Choroid plexus epithelial cell (primary cell): ENCODE measurements around the gene NQO2.
A peak's percentile ranks its signal among the peaks of the same experiment; 100 is the strongest.

Source experiments
- DNase-seq: peaks from one replicate; pipeline ENCODE4 v3.0.0-alpha.2; 2010; ENCODE audit warnings: low read depth
- H3K4me3 ChIP-seq: 2 replicates; pipeline ENCODE4 v1.5.1; 2011; ENCODE audit warnings: low read depth, mild to moderate bottlenecking, control low read depth, low read length, moderate library complexity
- TF ChIP-seq, protein P1 (sequence below): conservative IDR thresholded peaks from 2 replicates; pipeline ENCODE4 v1.5.1; 2011; ENCODE audit warnings: low read depth, mild to moderate bottlenecking, control low read depth, inconsistent platforms, low read length, moderate library complexity

NQO2 gene

DNA sequence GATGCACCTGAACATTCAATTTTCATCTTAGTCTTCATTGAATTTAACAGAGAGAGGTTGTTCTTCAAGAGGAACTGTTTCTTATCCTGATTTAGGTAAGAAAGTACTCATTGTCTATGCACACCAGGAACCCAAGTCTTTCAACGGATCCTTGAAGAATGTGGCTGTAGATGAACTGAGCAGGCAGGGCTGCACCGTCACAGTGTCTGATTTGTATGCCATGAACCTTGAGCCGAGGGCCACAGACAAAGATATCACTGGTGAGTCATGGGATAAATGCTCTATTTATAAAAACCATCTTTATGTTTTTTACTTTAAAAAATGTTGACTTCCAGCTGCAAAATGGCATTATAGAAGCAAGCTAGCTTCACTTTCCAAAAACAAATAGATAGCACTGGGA is 10.2 kb downstream of the NQO2 start:
- no peak overlapping the region for H3K4me3 ChIP-seq

DNA sequence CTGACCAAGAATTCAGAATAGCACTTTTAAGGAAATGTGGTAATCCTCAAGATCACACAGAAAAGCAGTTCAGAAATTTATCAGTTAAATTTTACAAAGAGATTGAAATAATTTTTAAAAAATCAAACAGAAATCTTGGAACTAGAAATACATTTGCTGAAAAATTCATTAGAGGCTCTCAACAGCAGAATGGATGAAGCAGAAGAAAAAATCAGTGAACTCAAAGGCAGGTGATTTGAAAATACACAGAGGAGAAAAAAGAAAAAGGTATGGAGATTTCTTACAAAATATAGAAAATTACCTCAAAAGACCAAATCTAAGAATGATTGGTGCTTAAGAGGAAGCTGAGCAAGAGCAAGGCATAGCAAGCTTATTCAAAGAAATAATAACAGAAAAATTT is 11.5 kb downstream of the NQO2 start:
- H3K4me3 ChIP-seq = no peak overlapping the region
- TF ChIP-seq, protein P1, sequence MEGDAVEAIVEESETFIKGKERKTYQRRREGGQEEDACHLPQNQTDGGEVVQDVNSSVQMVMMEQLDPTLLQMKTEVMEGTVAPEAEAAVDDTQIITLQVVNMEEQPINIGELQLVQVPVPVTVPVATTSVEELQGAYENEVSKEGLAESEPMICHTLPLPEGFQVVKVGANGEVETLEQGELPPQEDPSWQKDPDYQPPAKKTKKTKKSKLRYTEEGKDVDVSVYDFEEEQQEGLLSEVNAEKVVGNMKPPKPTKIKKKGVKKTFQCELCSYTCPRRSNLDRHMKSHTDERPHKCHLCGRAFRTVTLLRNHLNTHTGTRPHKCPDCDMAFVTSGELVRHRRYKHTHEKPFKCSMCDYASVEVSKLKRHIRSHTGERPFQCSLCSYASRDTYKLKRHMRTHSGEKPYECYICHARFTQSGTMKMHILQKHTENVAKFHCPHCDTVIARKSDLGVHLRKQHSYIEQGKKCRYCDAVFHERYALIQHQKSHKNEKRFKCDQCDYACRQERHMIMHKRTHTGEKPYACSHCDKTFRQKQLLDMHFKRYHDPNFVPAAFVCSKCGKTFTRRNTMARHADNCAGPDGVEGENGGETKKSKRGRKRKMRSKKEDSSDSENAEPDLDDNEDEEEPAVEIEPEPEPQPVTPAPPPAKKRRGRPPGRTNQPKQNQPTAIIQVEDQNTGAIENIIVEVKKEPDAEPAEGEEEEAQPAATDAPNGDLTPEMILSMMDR = no peak
- DNase-seq = no peak

More for the DNA sequence above, 10.2 kb downstream of the NQO2 start:
- TF ChIP-seq, protein P1 = no peak
- DNase-seq = peak; percentile 17

DNA sequence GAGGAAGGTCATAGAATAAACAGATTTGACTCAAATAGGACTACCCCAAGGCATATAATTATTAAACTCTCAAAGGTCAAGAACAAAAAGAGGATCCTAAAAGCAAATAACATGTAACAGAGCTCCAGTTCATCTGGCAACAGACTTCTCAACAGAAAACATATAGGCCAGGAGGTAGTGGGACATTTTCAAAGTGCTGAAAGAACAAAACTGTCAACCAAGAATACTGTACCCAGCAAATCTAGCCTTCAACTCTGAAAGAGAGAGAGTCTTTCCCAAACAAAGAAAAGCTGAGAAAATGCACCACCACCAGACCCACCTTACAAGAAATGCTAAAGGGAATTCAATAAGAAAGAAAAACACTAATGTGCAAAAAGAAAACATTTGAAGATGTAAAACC is 11.9 kb downstream of the NQO2 start:
- DNase-seq = no peak
- TF ChIP-seq, protein P1 = no peak

DNA sequence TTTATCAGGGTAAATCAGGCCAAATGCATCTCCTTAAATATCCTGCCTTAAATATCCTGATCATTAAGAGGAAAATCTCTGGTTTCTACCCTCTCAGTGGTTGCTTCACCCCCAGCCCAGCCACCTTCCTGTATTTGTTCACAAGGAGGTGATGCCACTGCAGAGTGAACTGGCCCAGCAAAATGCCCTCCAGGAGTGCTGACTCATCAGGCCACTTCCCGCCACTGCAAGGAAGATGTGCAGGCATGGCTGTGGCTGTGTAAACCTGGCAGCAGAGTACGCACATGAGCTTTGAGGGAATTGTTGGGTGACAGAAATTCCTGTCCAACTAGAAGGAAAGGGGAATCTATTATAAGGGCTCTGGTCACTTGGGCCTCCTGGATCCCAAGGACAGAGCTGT is 13.8 kb downstream of the NQO2 start:
- no peak overlapping the region for H3K4me3 ChIP-seq
- DNase-seq = peak; percentile 43
- TF ChIP-seq, protein P1 = no peak

More for the DNA sequence above, 11.9 kb downstream of the NQO2 start:
- no peak overlapping the region for H3K4me3 ChIP-seq

DNA sequence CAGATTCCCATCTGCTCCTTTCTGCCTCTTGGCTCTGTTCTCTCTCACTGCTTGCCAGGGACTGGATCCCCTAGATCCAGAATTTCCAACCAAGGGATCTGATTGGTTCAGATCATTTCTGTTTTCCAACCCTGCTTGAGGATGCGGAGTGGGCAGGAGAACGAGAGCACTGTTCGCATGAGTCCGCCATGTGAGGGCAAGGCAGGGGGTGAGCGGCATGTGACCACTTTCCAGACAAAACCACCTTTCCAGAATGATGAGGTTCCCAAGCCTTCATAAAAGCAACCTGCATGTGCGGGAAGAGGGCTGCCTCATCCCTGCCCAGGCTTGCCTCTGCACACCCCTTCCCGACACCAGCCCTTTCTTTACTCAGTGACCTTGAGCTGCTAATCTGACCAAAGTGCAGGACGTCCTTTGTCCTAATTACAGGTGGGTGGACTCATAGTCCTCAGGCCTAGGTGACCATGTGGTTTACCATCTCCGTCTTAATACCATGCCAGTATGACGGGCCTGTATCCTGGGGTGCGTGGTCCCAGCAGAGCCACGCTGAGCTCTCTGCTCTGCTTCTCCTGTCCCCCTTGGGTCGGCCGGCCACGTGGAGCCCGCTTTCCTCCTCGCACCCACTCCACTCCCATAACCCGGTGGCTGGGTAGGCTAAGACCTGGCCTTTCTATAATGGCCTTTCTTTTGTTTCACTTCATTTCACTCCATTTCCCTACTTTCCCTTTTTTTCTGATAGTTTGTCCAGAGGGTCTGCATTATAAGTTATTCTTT is 14.4 kb downstream of the NQO2 start:
- H3K4me3 ChIP-seq = no peak overlapping the region
- no peak for DNase-seq
- TF ChIP-seq, protein P1 = no peak

DNA sequence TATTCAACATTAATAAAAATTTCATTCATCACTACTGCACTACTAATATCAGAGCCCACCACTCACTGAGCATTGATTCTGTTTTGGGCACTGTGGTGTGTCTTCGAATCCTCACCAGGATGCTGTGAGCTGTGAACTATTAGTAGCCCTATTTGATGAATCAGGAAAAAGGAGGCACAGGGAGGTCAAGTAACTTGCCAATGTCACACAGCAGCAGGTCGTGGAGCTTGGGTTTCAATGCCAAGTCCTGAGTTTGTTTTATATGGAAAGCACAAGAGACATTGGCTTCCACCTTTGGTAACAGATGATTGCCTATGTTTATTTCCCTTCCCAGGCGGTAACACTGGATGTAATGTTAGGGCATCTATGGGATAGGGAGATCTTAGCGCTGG is 15.0 kb downstream of the NQO2 start:
- no peak overlapping the region for H3K4me3 ChIP-seq
- DNase-seq = no peak
- TF ChIP-seq, protein P1 = no peak

DNA sequence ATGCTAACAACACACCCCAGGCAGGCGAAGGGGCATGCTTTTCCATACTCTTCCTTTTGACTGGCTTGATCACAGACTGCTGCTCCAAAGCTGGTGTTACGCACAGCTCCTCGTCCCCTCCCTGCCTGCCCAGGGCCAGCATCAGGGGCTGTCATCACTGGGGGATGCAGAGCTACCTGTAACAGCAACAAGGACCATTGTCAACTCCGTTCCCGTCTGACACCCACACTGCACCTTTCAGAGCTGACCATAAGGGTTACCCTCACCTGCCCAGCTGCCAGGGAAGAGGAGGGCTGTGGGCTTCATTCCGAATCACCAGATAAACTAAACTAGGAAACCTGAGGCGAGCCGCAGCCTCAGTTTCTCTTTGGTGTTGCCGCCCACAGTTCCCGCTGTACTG is 15.4 kb downstream of the NQO2 start:
- TF ChIP-seq, protein P1 = no peak
- H3K4me3 ChIP-seq = no peak overlapping the region
- DNase-seq = no peak
